Measurements from ENCODE around the gene LBP.
"Not testable (repeated sequence)": the region's sequence is repeated elsewhere in the genome, so short reads cannot be mapped to it uniquely, and the experiment has no call there.

Gene LBP

GRCh38 chr20:38311491-38311890, 34.8 kb upstream of the LBP start:
- Histone ChIP-seq H3K4me3 (replicated peaks; ENCODE audit: insufficient read depth, low read length) (no peak overlapping the region), H3K27ac (replicated peaks) (no peak overlapping the region), H3K27me3 (ENCODE audit: insufficient read depth, poor library complexity, severe bottlenecking) (no peaks in the 10 kb centered on the region)
- TF ChIP-seq REST (IDR thresholded peaks at IDR 0.05; ENCODE audit: insufficient replicate concordance, low read depth) = no peak
- TF ChIP-seq GABPA (IDR thresholded peaks at IDR 0.05; ENCODE audit: low read depth) = no peak
- TF ChIP-seq CTCF (IDR thresholded peaks at IDR 0.05; ENCODE audit: insufficient read depth, low read length) = no peak
- TF ChIP-seq POLR2AphosphoS5 (IDR thresholded peaks at IDR 0.05; ENCODE audit: low read depth) = no peak
- no peak for TF ChIP-seq SPI1 (IDR thresholded peaks at IDR 0.05; ENCODE audit: borderline replicate concordance, low read depth)
- no peak for DNase-seq (ENCODE audit: low read depth in 1 of 2, low spot score in 1 of 2)

- Histone ChIP-seq H3K27me3 (ENCODE audit: insufficient read depth, poor library complexity, severe bottlenecking) (no peaks in the 10 kb centered on the region), H3K4me3 (replicated peaks; ENCODE audit: insufficient read depth, low read length) (no peak overlapping the region), H3K27ac (replicated peaks) (no peak overlapping the region)
- DNase-seq (ENCODE audit: low read depth in 1 of 2, low spot score in 1 of 2) = no peak
- TF ChIP-seq GABPA (IDR thresholded peaks at IDR 0.05; ENCODE audit: low read depth) = no peak
- TF ChIP-seq SPI1 (IDR thresholded peaks at IDR 0.05; ENCODE audit: borderline replicate concordance, low read depth) = no peak
- TF ChIP-seq CTCF (IDR thresholded peaks at IDR 0.05; ENCODE audit: insufficient read depth, low read length) = no peak
- TF ChIP-seq REST (IDR thresholded peaks at IDR 0.05; ENCODE audit: insufficient replicate concordance, low read depth) = no peak
- TF ChIP-seq POLR2AphosphoS5 (IDR thresholded peaks at IDR 0.05; ENCODE audit: low read depth) = no peak
These were observed 32.6 kb upstream of the LBP start for GRCh38 chr20:38313676-38314075.

- H3K4me3 ChIP-seq (replicated peaks; ENCODE audit: insufficient read depth, low read length); H3K27ac ChIP-seq (replicated peaks); H3K27me3 ChIP-seq (ENCODE audit: insufficient read depth, poor library complexity, severe bottlenecking); DNase-seq (ENCODE audit: low read depth in 1 of 2, low spot score in 1 of 2): not testable (repeated sequence)
These were observed 31.9 kb upstream of the LBP start for GRCh38 chr20:38314350-38314749.

GRCh38 chr20:38315290-38315966, 30.9 kb upstream of the LBP start:
- DNase-seq (ENCODE audit: low read depth in 1 of 2, low spot score in 1 of 2) = no peak
- Histone ChIP-seq H3K27ac (replicated peaks) (no peak overlapping the region), H3K27me3 (ENCODE audit: insufficient read depth, poor library complexity, severe bottlenecking) (no peaks in the 10 kb centered on the region), H3K4me3 (replicated peaks; ENCODE audit: insufficient read depth, low read length) (no peak overlapping the region)
- TF ChIP-seq SPI1 (IDR thresholded peaks at IDR 0.05; ENCODE audit: borderline replicate concordance, low read depth) (no peak), CTCF (IDR thresholded peaks at IDR 0.05; ENCODE audit: insufficient read depth, low read length) (no peak), GABPA (IDR thresholded peaks at IDR 0.05; ENCODE audit: low read depth) (no peak), REST (IDR thresholded peaks at IDR 0.05; ENCODE audit: insufficient replicate concordance, low read depth) (no peak), POLR2AphosphoS5 (IDR thresholded peaks at IDR 0.05; ENCODE audit: low read depth) (no peak)

All from HL-60 (cell line).